TTC549 (cell line): ENCODE measurements around the gene LFNG.

Source experiments
- FAIRE-seq: peaks from 2 replicates; lab custom pipeline; 2012; peaks lifted over from hg19 to GRCh38; lab: Jason Lieb, UNC

The LFNG gene

DNA sequence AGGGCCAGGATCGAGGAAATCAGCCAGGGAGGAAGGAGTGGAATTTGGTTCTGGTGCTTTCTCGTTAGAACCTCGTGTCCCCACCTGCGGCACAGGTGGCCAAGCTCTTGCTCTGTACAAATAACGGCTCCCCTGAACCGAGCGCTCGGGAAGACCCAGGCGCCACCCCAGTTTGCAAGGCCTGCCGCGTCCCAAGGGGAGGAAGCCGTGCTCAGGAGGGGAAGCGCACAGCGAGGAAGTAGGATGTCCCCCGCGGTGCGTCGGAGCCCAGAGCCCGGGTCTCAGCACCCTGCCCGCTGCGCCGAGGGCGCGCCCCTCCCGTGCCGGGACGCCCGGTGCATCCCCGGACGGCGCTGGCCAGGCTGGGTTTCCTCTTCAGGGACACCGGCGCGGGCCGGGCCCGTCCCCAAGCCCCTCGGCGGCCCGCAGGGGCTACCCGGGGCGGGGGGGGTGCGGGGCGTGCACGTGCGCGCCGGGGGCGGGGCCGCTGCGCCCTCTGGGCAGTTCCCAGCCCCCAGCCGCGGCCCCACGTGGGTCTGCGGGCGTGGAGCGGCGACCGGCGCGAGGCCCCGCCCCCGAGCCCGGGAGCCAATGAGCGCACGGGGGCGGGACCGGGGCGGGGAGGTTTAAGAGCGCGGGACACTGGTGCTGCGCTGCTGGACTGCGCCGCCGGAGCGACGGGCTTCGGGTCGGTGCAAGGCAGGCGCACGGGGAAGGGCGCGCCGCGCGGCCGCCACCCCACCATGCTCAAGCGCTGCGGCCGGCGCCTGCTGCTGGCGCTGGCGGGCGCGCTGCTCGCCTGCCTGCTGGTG is at the start of gene LFNG:
LFNG (plus strand) TSS at position 656 of the 812 bp plus-strand sequence; CDS start at position 744, 88 bp downstream.
- no peak for FAIRE-seq

DNA sequence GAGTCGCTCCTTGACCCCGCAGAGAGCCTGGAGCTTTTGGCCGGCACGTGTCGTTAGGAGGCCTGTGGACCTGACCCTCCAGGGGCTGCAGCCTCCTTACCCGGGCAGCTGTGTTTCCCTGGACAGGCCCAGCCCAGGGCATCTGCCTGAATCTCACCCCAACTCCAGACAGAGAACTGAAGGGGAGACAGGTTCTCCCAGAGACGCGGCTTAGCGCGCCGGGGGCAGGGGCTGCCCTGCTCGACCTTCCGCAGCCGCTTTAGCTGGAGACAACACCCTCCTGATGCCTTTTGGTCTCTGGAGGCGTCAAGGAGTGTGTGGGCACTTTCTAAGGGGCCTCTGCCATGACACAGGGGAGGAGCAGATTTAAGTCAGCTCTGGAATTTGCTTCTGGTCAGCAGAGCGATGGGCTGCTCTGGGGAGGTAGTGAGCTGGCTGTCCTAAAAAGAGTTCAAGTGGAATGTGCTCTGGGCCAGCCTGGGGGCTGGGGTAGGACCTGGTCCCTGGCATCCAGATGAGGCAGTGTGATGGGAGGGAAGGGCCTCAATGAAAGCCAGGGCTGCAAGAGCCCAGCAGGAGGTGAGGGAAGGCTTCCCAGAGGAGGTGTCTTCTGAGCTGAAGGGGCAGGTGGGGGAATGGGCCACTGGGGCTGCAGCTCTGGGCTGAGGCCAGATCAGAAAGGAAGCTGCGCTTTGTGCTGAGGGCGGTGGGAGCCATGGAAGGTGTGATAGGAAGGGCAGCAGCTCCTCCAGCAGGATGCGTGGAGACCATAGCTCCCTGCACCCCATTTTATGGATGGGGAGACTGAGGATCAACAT is 49.2 kb upstream of the LFNG start:
- no peak for FAIRE-seq

GRCh38 chr7:2471022-2471329 is 48.6 kb upstream of the LFNG start:
- no peak for FAIRE-seq

- FAIRE-seq = no peak
Measured at GRCh38 chr7:2471396-2471795, 48.2 kb upstream of the LFNG start.

- no peak for FAIRE-seq
Measured at GRCh38 chr7:2472739-2473138, 46.8 kb upstream of the LFNG start.

GRCh38 chr7:2473496-2474180 is 45.9 kb upstream of the LFNG start:
- FAIRE-seq = no peak

- FAIRE-seq = no peak
Measured at GRCh38 chr7:2474224-2474623, 45.4 kb upstream of the LFNG start.

GRCh38 chr7:2474813-2475677 is 44.5 kb upstream of the LFNG start:
- FAIRE-seq = no peak

- no peak for FAIRE-seq
Measured at GRCh38 chr7:2475678-2476015, 43.9 kb upstream of the LFNG start.

DNA sequence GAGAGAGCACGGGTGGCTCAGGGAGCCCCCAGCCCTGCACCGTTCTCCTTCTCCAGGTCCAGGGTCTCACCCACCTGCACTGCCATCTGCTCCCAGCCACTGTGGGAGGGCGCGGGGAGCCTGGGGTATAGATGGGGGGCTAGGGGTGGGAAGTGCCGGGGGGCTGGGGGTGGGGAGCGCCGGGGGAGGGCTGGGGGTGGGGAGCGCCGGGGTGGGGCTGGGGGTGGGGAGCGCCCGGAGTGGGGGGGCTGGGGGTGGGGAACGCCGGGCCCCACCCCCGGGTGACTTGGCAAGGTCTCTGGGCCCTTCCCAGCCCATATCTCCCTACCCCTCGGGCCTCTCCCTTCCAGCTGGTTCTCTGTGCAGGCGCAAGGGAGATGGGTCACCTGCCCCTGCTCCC is 43.3 kb upstream of the LFNG start, which contains the start of gene GRIFIN:
GRIFIN (minus strand) TSS at position 101 of the 400 bp plus-strand sequence; CDS start at position 86, 15 bp downstream.
- no peak for FAIRE-seq

- no peak for FAIRE-seq
Measured at GRCh38 chr7:2476776-2477446, 42.7 kb upstream of the LFNG start.

GRCh38 chr7:2477447-2478398 is 41.9 kb upstream of the LFNG start:
- no peak for FAIRE-seq

- no peak for FAIRE-seq
Measured at GRCh38 chr7:2478399-2478785, 41.2 kb upstream of the LFNG start.

DNA sequence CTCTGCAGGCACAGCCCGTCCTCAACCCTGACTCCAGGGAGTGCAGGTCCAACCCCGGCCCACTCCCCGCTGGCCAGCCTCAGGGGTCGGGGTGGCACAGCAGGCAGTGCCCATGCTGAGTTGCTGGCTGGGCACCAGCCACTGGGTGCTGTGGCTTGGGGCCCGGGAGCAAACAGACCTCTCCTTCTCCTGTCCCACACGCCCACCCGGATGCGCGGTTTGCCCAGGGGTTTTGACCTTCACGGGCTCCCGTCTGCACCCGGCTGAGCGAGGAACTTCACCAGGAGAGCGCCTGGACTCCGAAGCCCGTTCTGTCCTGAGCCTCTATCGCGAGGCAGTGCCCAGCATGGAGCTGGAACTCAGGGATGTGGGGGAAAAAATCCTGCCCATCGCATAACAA is 40.8 kb upstream of the LFNG start:
- FAIRE-seq = no peak

- FAIRE-seq = no peak
Measured at GRCh38 chr7:2479276-2480069, 40.1 kb upstream of the LFNG start.

GRCh38 chr7:2480070-2480408 is 39.5 kb upstream of the LFNG start:
- no peak for FAIRE-seq

- FAIRE-seq = no peak
Measured at GRCh38 chr7:2481195-2481594, 38.4 kb upstream of the LFNG start.

GRCh38 chr7:2482725-2483451 is 36.7 kb upstream of the LFNG start:
- FAIRE-seq = no peak

GRCh38 chr7:2483494-2483893 is 36.1 kb upstream of the LFNG start:
- FAIRE-seq = no peak
